Measurements from ENCODE around the gene MAGI1.

Gene MAGI1

DNA sequence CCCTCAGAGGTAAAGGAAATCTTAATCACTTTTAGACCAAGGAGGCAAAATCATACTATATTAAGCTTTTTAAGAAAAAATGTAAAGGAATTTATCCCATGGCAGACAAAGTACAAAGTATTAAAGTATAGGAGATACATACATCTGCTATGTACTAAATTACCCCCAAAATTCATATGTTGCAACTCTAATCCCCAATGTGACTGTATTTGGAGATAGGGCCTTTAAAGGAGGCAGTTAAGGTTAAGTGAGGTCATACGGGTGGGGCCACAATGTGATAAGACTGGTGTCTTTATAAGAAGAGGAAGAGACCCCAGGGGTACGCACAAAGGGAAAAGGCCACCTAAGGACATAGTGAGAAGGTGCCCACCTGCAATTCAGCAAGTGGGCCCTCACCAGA lies 693.9 kb downstream of the MAGI1 start:
- TF ChIP-seq, protein P1, sequence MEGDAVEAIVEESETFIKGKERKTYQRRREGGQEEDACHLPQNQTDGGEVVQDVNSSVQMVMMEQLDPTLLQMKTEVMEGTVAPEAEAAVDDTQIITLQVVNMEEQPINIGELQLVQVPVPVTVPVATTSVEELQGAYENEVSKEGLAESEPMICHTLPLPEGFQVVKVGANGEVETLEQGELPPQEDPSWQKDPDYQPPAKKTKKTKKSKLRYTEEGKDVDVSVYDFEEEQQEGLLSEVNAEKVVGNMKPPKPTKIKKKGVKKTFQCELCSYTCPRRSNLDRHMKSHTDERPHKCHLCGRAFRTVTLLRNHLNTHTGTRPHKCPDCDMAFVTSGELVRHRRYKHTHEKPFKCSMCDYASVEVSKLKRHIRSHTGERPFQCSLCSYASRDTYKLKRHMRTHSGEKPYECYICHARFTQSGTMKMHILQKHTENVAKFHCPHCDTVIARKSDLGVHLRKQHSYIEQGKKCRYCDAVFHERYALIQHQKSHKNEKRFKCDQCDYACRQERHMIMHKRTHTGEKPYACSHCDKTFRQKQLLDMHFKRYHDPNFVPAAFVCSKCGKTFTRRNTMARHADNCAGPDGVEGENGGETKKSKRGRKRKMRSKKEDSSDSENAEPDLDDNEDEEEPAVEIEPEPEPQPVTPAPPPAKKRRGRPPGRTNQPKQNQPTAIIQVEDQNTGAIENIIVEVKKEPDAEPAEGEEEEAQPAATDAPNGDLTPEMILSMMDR (IDR thresholded peaks at IDR 0.05; ENCODE audit: insufficient read depth, low read length), result no peak
- TF ChIP-seq SPI1 (IDR thresholded peaks at IDR 0.05; ENCODE audit: borderline replicate concordance, low read depth), result no peak
- TF ChIP-seq, protein P2, sequence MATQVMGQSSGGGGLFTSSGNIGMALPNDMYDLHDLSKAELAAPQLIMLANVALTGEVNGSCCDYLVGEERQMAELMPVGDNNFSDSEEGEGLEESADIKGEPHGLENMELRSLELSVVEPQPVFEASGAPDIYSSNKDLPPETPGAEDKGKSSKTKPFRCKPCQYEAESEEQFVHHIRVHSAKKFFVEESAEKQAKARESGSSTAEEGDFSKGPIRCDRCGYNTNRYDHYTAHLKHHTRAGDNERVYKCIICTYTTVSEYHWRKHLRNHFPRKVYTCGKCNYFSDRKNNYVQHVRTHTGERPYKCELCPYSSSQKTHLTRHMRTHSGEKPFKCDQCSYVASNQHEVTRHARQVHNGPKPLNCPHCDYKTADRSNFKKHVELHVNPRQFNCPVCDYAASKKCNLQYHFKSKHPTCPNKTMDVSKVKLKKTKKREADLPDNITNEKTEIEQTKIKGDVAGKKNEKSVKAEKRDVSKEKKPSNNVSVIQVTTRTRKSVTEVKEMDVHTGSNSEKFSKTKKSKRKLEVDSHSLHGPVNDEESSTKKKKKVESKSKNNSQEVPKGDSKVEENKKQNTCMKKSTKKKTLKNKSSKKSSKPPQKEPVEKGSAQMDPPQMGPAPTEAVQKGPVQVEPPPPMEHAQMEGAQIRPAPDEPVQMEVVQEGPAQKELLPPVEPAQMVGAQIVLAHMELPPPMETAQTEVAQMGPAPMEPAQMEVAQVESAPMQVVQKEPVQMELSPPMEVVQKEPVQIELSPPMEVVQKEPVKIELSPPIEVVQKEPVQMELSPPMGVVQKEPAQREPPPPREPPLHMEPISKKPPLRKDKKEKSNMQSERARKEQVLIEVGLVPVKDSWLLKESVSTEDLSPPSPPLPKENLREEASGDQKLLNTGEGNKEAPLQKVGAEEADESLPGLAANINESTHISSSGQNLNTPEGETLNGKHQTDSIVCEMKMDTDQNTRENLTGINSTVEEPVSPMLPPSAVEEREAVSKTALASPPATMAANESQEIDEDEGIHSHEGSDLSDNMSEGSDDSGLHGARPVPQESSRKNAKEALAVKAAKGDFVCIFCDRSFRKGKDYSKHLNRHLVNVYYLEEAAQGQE (IDR thresholded peaks at IDR 0.05; ENCODE audit: insufficient replicate concordance, low read depth), result no peak
- no peak for TF ChIP-seq POLR2AphosphoS5 (IDR thresholded peaks at IDR 0.05; ENCODE audit: low read depth)
- TF ChIP-seq GABPA (IDR thresholded peaks at IDR 0.05; ENCODE audit: low read depth), result no peak
- Histone ChIP-seq H3K27ac (replicated peaks) (no peak overlapping the region), H3K4me3 (replicated peaks; ENCODE audit: insufficient read depth, low read length) (no peak overlapping the region), H3K27me3 (ENCODE audit: insufficient read depth, poor library complexity, severe bottlenecking) (no peaks in the 10 kb centered on the region)
- DNase-seq (ENCODE audit: low read depth in 1 of 2, low spot score in 1 of 2), result no peak

DNA sequence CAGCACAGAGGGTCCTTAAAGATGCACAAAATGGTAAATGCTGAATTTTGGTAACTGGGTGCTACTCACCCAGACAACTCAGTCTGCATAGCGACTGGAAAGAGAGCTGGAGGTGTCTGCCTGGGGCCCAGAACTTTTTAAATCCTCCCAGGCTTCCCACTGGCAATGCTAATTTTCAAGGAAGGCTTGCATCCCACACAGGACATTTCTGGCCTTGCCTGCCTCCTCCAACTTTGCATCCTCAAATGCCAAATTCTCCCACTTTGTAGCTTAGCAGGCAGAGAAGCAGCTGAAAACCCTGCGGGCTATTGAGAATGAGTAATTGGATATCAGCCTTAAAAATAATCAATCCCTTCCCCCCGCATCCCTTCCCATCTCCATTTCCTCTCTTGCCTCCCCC lies 694.3 kb downstream of the MAGI1 start:
- H3K27ac ChIP-seq (replicated peaks), result no peak overlapping the region
- no peak overlapping the region for H3K4me3 ChIP-seq (replicated peaks; ENCODE audit: insufficient read depth, low read length)
- no peaks in the 10 kb centered on the region for H3K27me3 ChIP-seq (ENCODE audit: insufficient read depth, poor library complexity, severe bottlenecking)
- no peak for TF ChIP-seq POLR2AphosphoS5 (IDR thresholded peaks at IDR 0.05; ENCODE audit: low read depth)
- TF ChIP-seq, protein P2 (IDR thresholded peaks at IDR 0.05; ENCODE audit: insufficient replicate concordance, low read depth), result no peak
- TF ChIP-seq, protein P1 (IDR thresholded peaks at IDR 0.05; ENCODE audit: insufficient read depth, low read length), result no peak
- TF ChIP-seq SPI1 (IDR thresholded peaks at IDR 0.05; ENCODE audit: borderline replicate concordance, low read depth), result no peak
- TF ChIP-seq GABPA (IDR thresholded peaks at IDR 0.05; ENCODE audit: low read depth), result no peak
- DNase-seq (ENCODE audit: low read depth in 1 of 2, low spot score in 1 of 2), result no peak

DNA sequence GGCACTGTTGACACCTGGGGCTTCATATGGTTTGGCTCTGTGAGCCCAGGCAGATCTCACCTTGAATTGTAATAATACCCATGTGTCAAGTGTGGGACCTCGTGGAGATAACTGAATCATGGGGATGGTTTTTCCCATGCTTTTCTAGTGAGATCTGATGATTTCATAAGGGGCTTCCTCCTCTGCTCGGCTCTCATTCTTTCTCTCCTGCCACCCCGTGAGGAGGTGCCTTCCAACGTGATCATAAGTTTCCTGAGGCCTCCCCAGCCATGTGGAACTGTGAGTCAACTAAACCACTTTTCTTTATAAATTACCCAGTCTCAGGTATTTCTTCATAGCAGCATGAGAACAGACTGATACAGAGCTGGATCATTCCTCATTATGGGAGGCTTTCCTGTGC lies 695.0 kb downstream of the MAGI1 start:
- TF ChIP-seq, protein P2 (IDR thresholded peaks at IDR 0.05; ENCODE audit: insufficient replicate concordance, low read depth), result no peak
- TF ChIP-seq GABPA (IDR thresholded peaks at IDR 0.05; ENCODE audit: low read depth), result no peak
- no peak for TF ChIP-seq POLR2AphosphoS5 (IDR thresholded peaks at IDR 0.05; ENCODE audit: low read depth)
- TF ChIP-seq, protein P1 (IDR thresholded peaks at IDR 0.05; ENCODE audit: insufficient read depth, low read length), result no peak
- no peak for TF ChIP-seq SPI1 (IDR thresholded peaks at IDR 0.05; ENCODE audit: borderline replicate concordance, low read depth)
- DNase-seq (ENCODE audit: low read depth in 1 of 2, low spot score in 1 of 2), result no peak
- H3K4me3 ChIP-seq (replicated peaks; ENCODE audit: insufficient read depth, low read length), result no peak overlapping the region
- no peak overlapping the region for H3K27ac ChIP-seq (replicated peaks)
- H3K27me3 ChIP-seq (ENCODE audit: insufficient read depth, poor library complexity, severe bottlenecking), result no peaks in the 10 kb centered on the region

Measured in HL-60 (cell line).